Measurements from ENCODE around the gene CXorf58.
"Not testable (repeated sequence)": the region's sequence is repeated elsewhere in the genome, so short reads cannot be mapped to it uniquely, and the experiment has no call there.

CXorf58 gene

GRCh38 chrX:23959781-23960180 lies 52.0 kb downstream of the CXorf58 start:
- no peak for DNase-seq

- no peak for DNase-seq
These were observed 56.4 kb downstream of the CXorf58 start for GRCh38 chrX:23964191-23964590.

- not testable (repeated sequence) for DNase-seq
These were observed 57.8 kb downstream of the CXorf58 start for GRCh38 chrX:23965630-23966029.

GRCh38 chrX:23978491-23978890 lies 70.7 kb downstream of the CXorf58 start:
- DNase-seq, result no peak

- no peak for DNase-seq
These were observed 72.2 kb downstream of the CXorf58 start for GRCh38 chrX:23980011-23980441.

GRCh38 chrX:23981222-23981621 lies 73.4 kb downstream of the CXorf58 start:
- DNase-seq, result peak; percentile 18

- peak; percentile 19 for DNase-seq
These were observed 73.9 kb downstream of the CXorf58 start for GRCh38 chrX:23981711-23982110.

- no peak for DNase-seq
These were observed 75.1 kb downstream of the CXorf58 start for GRCh38 chrX:23982891-23983290.

All from NCI-H345 (cell line).